Amygdala (tissue), 56 donors: Measurements from ENCODE around the gene OR9K2.
"Not testable (repeated sequence)": the region's sequence is repeated elsewhere in the genome, so short reads cannot be mapped to it uniquely, and the experiment has no call there.

Source experiments
- DNase-seq, 56 donors: peaks; one replicate each; lab custom pipeline; 2025; lab: John Stamatoyannopoulos, UW

The OR9K2 gene, protein sequence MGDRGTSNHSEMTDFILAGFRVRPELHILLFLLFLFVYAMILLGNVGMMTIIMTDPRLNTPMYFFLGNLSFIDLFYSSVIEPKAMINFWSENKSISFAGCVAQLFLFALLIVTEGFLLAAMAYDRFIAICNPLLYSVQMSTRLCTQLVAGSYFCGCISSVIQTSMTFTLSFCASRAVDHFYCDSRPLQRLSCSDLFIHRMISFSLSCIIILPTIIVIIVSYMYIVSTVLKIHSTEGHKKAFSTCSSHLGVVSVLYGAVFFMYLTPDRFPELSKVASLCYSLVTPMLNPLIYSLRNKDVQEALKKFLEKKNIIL

DNA sequence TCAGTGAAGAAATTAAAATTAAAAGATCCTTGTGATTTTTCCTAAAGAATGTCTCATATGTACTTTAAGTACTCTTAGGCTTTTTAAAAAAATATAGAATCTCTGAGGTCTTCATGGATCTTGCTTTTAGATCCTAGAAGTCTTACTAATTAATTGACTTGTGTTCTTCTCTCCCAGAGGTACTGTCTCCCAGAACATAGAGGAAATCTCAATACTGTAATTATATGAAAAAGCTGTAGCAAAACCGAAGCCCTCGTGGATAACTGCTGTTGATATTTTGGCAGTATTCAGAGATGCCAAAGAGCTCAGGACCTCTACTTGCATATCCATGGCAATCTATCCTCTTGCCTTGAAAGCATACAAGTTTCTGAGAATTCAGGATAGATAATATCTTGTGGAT is at the start of gene OR9K2:
OR9K2 (plus strand) TSS at position 301 of the 400 bp plus-strand sequence. CDS start 3,429 bp downstream, outside the sequence.
- DNase-seq, result no peak

DNA sequence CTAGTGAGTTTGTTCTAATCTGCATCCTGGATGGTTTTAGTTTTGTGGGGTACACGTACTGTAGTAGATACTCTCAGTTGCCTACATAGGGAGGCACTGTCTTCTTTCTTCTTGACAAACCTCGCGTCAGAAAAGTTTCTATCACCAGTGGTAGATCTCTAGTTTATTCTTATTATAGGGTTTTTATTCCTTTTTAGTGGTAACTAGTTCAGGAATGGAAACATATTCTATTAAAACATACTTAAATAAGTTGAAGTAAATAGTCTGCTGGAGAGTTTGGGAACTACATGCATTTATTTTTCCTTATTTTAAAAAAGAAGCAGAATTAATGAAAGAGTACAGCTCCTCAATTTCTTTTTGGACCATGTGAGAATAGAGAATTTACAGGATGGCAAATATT is 33.6 kb upstream of the OR9K2 start:
- DNase-seq, result no peak

DNA sequence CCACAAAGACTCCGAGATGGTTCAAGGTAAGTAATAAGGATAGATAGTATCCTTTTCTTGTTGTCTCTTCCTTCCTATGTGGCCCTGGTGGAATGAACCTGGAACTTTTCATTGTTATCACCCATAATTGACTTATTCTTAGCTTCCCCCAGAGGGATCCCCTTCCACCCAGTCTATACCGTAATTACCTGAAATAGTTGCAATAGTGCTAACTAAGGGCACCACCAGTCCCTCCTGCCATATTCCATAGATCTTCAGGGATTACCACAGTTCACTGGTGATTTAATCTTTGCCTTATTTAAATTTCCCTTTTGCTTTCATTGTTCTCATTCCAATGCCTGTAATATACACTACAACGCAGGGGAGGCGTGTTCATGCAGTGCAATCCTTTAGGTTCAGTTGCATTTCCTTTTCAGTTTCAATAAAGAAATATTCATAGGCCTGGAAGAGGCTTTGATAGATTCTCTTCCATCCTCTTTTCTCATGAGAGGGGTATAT is 13.8 kb upstream of the OR9K2 start:
- DNase-seq, result no peak

DNA sequence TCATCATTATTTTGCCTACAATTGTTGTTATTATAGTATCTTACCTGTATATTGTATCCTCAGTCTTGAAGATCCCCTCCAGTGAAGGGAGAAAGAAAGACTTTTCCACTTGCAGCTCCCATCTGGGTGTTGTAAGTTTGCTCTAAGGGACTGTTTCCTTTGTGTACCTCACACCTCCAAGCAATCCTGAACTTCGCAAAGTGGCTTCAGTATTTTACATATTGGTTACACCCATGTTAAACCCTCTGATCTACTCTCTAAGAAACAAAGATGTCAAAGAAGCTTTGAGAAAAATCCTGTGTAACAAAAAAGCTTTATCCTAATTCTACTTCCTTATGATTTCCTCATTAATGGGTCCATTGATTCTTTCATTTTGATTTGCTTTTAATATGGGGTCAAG is 10.1 kb upstream of the OR9K2 start:
- DNase-seq, result no peak

DNA sequence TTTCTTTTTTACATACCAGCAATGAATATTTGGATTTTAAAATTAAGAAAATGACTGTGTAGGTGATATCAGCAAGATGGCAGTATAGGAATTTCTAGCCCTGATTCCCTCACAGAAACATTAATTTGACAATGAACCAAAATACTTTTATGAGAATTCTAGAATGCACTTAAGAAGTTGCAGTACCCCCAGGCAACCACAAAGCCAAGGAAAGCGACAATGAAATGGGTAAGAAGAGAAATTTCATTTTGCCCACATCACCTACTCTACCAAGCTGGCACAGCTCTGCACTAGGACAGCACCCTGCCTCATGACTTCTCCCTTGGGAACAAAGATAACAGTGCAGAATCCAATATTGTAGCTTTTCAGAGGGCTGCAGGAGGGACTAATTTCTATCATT is 6.6 kb downstream of the OR9K2 start:
- no peak for DNase-seq

DNA sequence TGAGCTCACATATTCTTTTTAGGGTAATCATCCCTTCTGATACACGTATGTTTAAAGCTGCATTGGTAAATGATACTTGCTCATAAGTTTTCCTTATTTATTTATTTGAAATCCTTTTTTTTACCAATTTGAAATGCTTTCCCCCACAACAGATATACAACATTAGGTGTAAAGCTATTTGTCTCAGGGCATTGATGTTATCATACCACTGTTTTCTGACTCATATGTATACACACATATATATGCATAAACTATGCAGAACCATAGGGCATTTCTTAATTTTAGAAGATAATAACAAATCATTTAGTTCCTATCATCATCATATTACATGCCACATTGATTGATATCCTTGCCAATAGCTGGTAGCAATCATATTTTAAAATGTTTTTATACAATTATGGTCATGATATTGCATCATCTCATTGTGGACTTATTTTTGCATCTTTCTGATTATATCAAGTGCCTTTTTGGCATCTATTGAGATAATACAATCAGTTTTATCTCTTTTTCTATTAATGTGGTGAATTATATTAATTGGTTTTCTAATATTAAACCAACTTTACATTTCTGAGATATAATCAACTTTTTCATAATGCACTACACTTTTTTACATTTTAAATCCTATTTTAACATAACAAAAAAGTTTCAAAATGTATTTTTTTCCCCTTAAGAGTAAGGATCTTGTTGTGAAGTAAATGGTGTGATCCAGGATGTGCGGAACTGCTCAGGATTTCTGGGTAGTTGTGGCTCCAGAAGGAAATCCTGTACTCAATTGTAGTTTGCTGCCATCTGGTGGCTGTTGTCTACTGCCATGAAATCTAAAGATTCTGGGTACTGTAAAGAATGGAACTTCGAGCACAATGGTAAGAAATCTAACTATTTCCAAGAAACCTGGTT is 16.7 kb downstream of the OR9K2 start:
- peak in 18 of 56 donors; percentile 0 to 73 (median 11) for DNase-seq

DNA sequence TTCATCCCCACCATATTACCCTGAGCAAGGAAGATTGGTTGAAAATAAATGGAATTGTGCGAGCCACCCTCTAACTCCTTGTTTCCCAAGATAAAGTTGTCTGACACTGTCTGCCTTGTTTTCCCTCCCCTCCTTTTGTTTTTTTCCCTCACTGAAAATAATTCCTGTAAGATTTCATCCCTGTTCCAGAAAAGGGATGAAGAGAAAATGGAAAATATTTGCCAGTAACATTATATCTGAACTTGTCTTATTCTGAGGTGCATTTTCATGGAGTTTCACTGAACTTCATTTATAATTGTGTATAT is 17.3 kb downstream of the OR9K2 start:
- no peak for DNase-seq

DNA sequence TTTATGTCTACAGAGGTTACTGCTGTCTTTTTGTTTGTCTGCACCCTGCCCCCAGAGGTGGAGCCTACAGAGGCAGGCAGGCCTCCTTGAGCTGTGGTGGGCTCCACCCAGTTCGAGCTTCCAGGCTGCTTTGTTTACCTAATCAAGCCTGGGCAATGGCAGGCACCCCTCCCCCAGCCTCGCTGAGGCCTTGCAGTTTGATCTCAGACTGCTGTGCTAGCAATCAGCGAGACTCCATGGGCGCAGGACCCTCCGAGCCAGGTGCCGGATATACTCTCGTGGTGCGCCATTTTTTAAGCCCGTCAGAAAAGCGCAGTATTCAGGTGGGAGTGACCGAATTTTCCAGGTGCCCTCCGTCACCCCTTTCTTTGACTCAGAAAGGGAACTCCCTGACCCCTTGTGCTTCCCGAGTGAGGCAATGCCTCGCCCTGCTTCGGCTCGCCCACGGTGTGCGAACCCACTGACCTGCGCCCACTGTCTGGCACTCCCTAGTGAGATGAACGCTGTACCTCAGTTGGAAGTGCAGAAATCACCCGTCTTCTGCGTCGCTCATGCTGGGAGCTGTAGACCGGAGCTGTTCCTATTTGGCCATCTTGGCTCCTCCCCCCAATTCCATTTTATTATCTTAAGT is 40.9 kb downstream of the OR9K2 start:
- DNase-seq, result not testable (repeated sequence)

DNA sequence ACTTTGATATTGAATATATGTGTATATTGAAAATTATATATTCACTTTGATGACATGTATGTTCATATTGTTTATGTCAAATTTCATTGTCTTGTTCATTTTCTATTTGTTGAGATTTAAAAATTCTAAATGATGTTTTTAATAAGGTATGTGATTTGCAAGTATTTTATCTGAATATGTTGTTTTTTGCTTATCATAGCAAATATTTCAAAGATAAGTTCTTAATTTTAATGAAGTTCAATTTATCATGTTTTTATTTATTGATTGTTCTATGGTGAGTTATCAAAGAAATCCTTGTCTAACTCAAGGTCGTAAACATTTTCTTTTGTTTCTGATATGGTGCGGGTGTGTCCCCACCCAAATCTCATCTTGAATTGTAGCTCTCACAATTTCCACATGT is 45.2 kb downstream of the OR9K2 start:
- no peak for DNase-seq

DNA sequence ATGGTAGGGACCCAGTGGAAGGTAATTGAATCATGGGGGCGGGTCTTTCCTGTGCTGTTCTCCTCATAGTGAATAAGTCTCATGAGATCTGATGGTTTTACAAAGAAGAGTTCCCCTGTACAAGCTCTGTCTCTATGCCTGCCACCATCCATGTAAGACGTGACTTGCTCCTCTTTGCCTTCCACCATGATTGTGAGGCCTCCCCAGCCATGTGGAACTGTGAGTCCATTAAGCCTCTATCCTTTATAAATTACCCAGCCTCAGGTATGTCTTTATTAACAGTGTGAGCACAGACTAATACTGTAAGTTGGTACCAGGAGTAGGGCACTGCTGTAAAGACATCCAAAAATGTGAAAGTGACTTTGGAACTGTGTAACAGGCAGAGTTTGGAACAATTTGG is 45.6 kb downstream of the OR9K2 start:
- not testable (repeated sequence) for DNase-seq

DNA sequence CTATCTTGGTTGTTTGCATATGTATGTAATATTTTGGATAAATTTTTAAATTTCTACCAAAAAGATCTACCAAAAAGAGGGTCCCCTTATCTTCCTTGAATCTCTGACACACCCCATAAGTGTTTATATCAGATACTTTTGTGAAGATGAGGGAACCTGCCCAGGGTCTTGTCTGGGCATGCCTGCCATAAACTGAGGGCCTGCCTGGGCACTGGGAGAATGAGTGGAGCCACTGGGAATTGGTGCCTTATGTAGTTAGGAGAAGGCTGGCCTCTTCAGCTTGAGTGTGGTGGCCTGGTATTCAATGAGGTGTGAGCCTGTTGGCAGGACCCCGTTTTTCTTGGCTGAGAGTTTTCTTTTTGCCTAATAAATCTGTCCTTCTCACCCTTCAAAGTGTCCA is 46.5 kb downstream of the OR9K2 start:
- no peak for DNase-seq

DNA sequence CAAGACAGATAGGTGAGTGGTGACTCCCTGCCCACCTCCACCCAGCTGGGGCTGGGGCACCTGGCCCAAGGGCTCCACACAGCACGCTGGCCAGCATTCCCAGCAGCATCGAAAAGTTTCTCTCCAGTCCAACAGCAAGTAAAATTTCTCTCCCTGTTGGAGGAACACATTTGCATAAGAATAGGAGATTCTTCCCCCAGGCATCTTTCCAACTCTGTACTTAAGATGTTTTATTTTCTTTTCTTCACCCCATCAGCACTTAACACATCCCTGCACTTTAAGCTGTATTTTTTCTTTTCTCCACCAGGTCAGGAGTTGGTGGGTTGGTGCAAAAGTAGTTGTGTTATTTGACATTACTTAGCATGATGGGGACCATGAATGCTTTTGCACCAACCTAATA is 47.2 kb downstream of the OR9K2 start:
- DNase-seq, result no peak
